Glomerular visceral epithelial cell (primary cell): ENCODE results near the gene SMARCE1.

Experiments used
- DNase-seq: peaks from one replicate; pipeline ENCODE4 v3.0.0-alpha.2; 2016; ENCODE audit errors: extremely low spot score

Gene SMARCE1

DNA sequence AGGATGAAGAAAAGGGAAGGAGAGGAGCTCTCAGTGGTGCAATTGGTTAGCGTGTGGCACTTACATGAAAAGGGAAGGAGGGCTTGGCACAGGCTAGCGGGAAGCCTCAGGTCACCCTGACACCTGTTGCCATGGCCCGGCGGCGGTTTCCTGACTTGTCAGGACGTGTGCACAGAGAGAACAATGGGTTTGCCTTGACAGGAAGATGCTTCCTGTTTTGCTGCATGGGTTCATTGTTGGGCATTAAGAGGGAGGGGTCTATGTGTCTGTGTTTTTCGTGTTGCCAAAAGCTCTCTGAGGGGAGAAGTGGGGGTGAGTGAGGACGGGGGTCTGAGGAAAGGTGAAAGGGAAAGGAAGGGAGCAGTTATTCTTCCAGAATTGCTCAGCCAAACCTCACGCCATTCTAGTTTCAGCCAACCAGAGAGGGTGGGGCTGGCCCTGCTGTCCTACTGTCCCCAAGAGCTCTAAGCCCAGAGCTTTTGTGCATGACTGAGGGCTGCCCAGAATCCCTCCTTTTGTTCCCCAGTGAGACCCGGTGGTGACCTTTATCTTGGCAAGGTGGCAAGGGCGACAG is 65.2 kb downstream of the SMARCE1 start:
- no peak for DNase-seq

DNA sequence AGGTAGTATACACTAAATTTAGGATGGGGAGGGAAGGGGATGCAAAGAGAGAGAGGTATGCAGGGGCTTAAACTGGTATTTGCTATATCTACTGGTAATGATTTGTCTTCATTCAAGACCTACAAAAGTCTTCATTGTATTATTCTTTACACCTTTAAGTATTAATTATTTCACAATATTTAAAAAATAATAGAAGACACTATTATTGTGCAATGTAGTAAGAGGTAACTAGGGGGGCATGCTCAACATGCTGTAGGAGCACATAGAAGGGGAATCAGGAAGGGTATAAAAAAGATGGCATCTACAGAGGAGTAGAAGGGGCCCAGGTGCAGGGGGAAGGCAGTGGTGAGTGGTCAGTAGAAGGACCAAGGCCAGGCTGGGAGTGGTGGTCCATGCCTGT is 67.5 kb downstream of the SMARCE1 start:
- DNase-seq, result no peak

DNA sequence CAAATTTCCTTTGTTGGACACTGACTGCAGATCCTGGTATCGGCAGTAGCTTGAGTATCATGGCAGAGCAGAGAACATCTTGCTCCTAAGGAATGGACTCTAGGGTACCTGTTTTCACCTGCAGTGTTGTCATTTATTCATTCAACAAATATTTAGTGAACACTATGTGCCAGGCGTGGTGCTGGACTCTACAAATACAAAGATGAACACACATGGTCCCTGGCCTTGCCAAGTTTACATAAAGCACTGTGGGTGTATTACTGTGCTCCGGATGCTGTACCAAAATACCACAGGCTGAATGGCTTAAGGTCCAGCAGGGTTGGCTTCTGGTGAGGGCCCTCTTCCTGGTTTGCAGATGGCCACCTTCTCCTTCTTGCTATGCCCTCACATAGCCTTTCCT is 68.1 kb downstream of the SMARCE1 start:
- DNase-seq, result no peak

DNA sequence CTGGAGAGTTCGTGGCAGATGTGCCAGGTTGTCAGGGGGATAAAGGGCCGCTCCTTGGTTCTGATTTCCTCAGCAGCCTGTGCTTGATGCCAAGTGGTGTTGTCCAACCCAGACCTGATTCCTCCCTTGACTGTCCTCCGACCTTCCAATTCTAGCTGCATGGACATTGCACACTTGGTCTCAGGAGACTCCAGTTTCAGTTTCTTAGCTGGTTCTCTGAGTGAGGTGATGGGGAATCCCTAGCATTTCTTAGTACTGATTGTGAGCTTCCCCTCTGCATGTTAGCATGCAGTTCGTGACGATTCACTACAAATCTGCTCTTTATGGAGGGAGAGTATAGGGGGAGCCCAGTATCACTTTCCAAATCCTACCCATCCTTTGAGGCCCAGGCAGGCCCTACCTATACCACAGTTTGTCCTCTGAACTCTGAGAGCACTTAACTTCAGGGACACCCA is 70.0 kb downstream of the SMARCE1 start:
- no peak for DNase-seq

DNA sequence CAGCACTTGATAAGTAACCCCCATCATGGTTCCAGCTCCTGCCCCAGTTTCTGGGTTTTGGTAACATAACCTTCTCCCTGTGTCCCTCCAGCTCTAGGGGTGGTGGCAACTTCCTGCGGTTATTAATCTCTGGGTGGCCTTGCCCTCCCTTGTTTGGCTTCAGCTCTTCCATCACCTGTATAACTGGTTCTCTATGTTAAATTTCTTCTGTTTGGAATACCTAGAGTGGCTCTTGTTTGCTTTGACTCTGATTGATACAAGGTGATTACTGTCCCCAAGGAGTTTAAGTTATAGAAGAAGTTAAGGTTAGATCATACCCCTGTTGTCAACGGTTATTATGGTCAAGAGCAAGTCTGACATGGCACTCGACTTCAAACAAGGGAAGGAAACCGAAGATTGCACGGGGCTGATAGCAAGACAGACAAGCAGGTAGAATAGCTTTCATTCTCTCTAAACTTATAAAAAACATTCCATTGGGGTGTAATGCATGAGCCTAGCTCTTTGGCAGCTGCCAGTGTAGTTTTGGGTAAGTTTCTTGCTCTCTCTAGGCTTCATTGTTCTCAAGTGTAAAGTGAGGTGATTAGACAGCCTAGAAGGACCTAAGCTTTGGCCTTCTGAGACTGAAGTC is 71.4 kb downstream of the SMARCE1 start:
- DNase-seq, result no peak
